K562 (cell line): Measurements from ENCODE around the gene LIMK1. TPM values are rescaled to one million over a fixed set of nuclear protein-coding genes. Genes with fewer than 3 reads are reported as not detected.

ENCODE experiments used
- ARNT ChIP-seq, 2 experiments: fragments of 450-650 bp; IDR thresholded peaks; 2 replicates each; pipeline ENCODE4 v1.6.1; 2016; ENCODE audit warnings: mild to moderate bottlenecking in 1 of 2
- ATF7 ChIP-seq: fragments of 450-650 bp; IDR thresholded peaks from 2 replicates; pipeline ENCODE4 v1.7.1; 2014; ENCODE audit warnings: mild to moderate bottlenecking, moderate library complexity
- BRD9 ChIP-seq: fragments of 450-650 bp; IDR thresholded peaks from 2 replicates; pipeline ENCODE4 v1.6.1; 2018; ENCODE audit warnings: low read depth; ENCODE audit not compliant: partially characterized antibody
- CHD2 ChIP-seq: IDR thresholded peaks from 2 replicates; pipeline ENCODE4 v1.6.1; 2011; ENCODE audit warnings: low read depth, low read length
- COPS2 ChIP-seq: fragments of 450-650 bp; conservative IDR thresholded peaks from 2 replicates; pipeline ENCODE4 v1.6.1; 2016; ENCODE audit warnings: mild to moderate bottlenecking, moderate library complexity
- CXXC5 ChIP-seq: fragments of 250-450 bp; sonication (Bioruptor Pico); IDR thresholded peaks from 2 replicates; pipeline ENCODE4 v1.8.0; 2022; ENCODE audit warnings: inconsistent platforms, mild to moderate bottlenecking, moderate library complexity
- E2F1 ChIP-seq: sonication (generic); formaldehyde crosslinking; IDR thresholded peaks from 2 replicates; pipeline ENCODE4 v1.8.1; 2023; ENCODE audit warnings: mild to moderate bottlenecking, missing genetic modification reagents, moderate library complexity
- HDGF ChIP-seq: fragments of 450-650 bp; IDR thresholded peaks from 2 replicates; pipeline ENCODE4 v1.6.1; 2016
- MAZ ChIP-seq, 2 experiments: fragments of 450-650 bp in 1 of 2; sonication (generic) in 1 of 2; formaldehyde crosslinking; IDR thresholded peaks in 1 of 2; conservative IDR thresholded peaks in 1 of 2; 2 replicates each; pipeline versions ENCODE4 v1.4.0 to v1.5.0; 2020; ENCODE audit warnings: mild to moderate bottlenecking in 1 of 2, missing genetic modification reagents in 1 of 2
- MIER1 ChIP-seq: fragments of 450-650 bp; IDR thresholded peaks from 2 replicates; pipeline ENCODE4 v1.6.1; 2016; ENCODE audit warnings: antibody characterized with exemption, mild to moderate bottlenecking, low read depth
- PKNOX1 ChIP-seq: fragments of 450-650 bp; IDR thresholded peaks from 2 replicates; pipeline ENCODE4 v1.6.1; 2016
- POLR2A ChIP-seq: fragments of 450-650 bp; conservative IDR thresholded peaks from 2 replicates; pipeline ENCODE4 v1.6.1; 2016
- RBM17 ChIP-seq: fragments of 200-400 bp; formaldehyde crosslinking; IDR thresholded peaks from 2 replicates; pipeline ENCODE4 v1.6.1; 2017; ENCODE audit warnings: low read depth, mild to moderate bottlenecking, low read length, borderline replicate concordance
- RNF219 ChIP-seq: fragments of 250-450 bp; sonication (Bioruptor Pico); IDR thresholded peaks from 2 replicates; pipeline ENCODE4 v1.5.0; 2022; ENCODE audit warnings: mild to moderate bottlenecking
- SRSF7 ChIP-seq: fragments of 200-400 bp; formaldehyde crosslinking; optimal IDR thresholded peaks from 2 replicates; pipeline ENCODE3; 2017; ENCODE audit warnings: mild to moderate bottlenecking, low read depth, low read length
- TCF3 ChIP-seq: sonication (generic); formaldehyde crosslinking; IDR thresholded peaks from 2 replicates; pipeline ENCODE4 v1.4.0; 2020; ENCODE audit warnings: mild to moderate bottlenecking, missing genetic modification reagents
- USF1 ChIP-seq: sonication (generic); formaldehyde crosslinking; IDR thresholded peaks from 2 replicates; pipeline ENCODE4 v1.9.0; 2022; ENCODE audit warnings: mild to moderate bottlenecking, missing genetic modification reagents
- ZBTB34 ChIP-seq: fragments of 250-450 bp; sonication (Bioruptor Pico); IDR thresholded peaks from 2 replicates; pipeline ENCODE4 v1.8.0; 2021; ENCODE audit warnings: mild to moderate bottlenecking, moderate library complexity
- ZFX ChIP-seq: sonication (generic); formaldehyde crosslinking; IDR thresholded peaks from 2 replicates; pipeline ENCODE4 v1.8.0; 2022; ENCODE audit warnings: mild to moderate bottlenecking, missing genetic modification reagents, moderate library complexity
- ZNF121 ChIP-seq: sonication (generic); formaldehyde crosslinking; conservative IDR thresholded peaks from 2 replicates; pipeline ENCODE4 v1.8.0; 2022; ENCODE audit warnings: missing genetic modification reagents
- ZNF274 ChIP-seq: IDR thresholded peaks from 2 replicates; pipeline ENCODE4 v1.6.1; 2011; ENCODE audit warnings: low read depth, mild to moderate bottlenecking, low read length, moderate library complexity, borderline replicate concordance
- ZNF740 ChIP-seq, 3 experiments: fragments of 200-800 bp in 1 of 3; sonication (Bioruptor generic) in 1 of 3; sonication (generic) in 1 of 3; formaldehyde crosslinking in 1 of 3; IDR thresholded peaks; 2 replicates each; pipeline versions ENCODE4 v1.6.1 to v1.8.0; 2016 to 2022; ENCODE audit warnings: mild to moderate bottlenecking in 2 of 3, missing compliant biosample characterization in 2 of 3, missing genetic modification characterization in 2 of 3, missing genetic modification reagents in 1 of 3
- ZSCAN32 ChIP-seq: fragments of 450-650 bp; formaldehyde crosslinking; IDR thresholded peaks from 2 replicates; pipeline ENCODE4 v1.4.0; 2020; ENCODE audit warnings: mild to moderate bottlenecking, moderate library complexity
- polyA plus RNA-seq, 8 experiments: library from polyadenylated mRNA; depleted of rRNA in 4 of 8; stranded (reverse) in 5 of 8; unstranded in 3 of 8; fragments of >200 nt; fragmentation: Nextera tagmentation in 2 of 8; fragmentation: Illumina TruSeq in 1 of 8; extraction: Ambion mirVana in 2 of 8; extraction: Trizol in 1 of 8; gene quantifications; 2 replicates each; pipeline versions ENCODE4 v1.2.1 to v1.2.3, GENCODE V29; 2011 to 2014; ENCODE audit warnings: inconsistent platforms in 1 of 8, missing spikeins in 1 of 8
- total RNA-seq, 7 experiments: library from RNA; depleted of rRNA in 6 of 7; stranded (reverse); fragments of >200 nt in 6 of 7; fragmentation: Illumina TruSeq in 2 of 7; extraction: Trizol in 2 of 7; gene quantifications; 2 replicates each; pipeline versions ENCODE4 v1.2.1 to v1.2.3, GENCODE V29; 2011 to 2021; ENCODE audit warnings: low replicate concordance in 1 of 7

Gene LIMK1
- total and polyA plus RNA-seq, 9 of the 15 experiments (the other 6 are each of a cell fraction or from before 2014, with no cell fraction given) = 0.14 to 30.0 (median 15.9) TPM

GRCh38 chr7:74134117-74134620 lies 50.6 kb downstream of the LIMK1 start (continued):
- TF ChIP-seq USF1 (CRISPR knock-in tag) = no peak
- TF ChIP-seq ZFX (CRISPR knock-in tag) = no peak
- peak; percentile 52 for TF ChIP-seq ATF7
- TF ChIP-seq CHD2 = no peak
- no peak for TF ChIP-seq CXXC5 (CRISPR knock-in tag)
- TF ChIP-seq RNF219 (CRISPR knock-in tag) = no peak
- TF ChIP-seq ZSCAN32 (CRISPR knock-in tag) = no peak
- TF ChIP-seq ZNF274 = no peak
- TF ChIP-seq ZNF121 (CRISPR knock-in tag) = peak; percentile 85
- peak; percentile 24 for TF ChIP-seq BRD9
- TF ChIP-seq E2F1 = no peak
- TF ChIP-seq ARNT (IDR thresholded peaks at IDR 0.05) = no peak
- TF ChIP-seq RBM17 = no peak
- TF ChIP-seq PKNOX1 = no peak
- no peak for TF ChIP-seq SRSF7
- TF ChIP-seq COPS2 = no peak
- TF ChIP-seq ZBTB34 (CRISPR knock-in tag) = no peak
- no peak for TF ChIP-seq MIER1
- TF ChIP-seq POLR2A = no peak
- TF ChIP-seq TCF3 (CRISPR knock-in tag) = no peak
- no peak for TF ChIP-seq MAZ (CRISPR knock-in tag; conservative IDR thresholded peaks at IDR 0.05 in 1 of 2, IDR thresholded peaks at IDR 0.05 in 1 of 2)
- 0 out of 2 replicates have a peak, but pooled peaks have one; percentile 36 for TF ChIP-seq HDGF
- no peak for TF ChIP-seq ZNF740 (CRISPR knock-in tag; IDR thresholded peaks at IDR 0.05)
- no peak for TF ChIP-seq ZNF740 (tag; IDR thresholded peaks at IDR 0.05)
